ENCODE data around the gene TFDP2. TPM values are rescaled to one million over a fixed set of nuclear protein-coding genes. Genes with fewer than 3 reads are reported as not detected.
"Not testable (repeated sequence)": the region's sequence is repeated elsewhere in the genome, so short reads cannot be mapped to it uniquely, and the experiment has no call there.

TFDP2 gene
- total RNA-seq, 3 donors from 2014 or later = 17.6 to 22.0 (median 20.3) TPM

GRCh38 chr3:142004025-142004424, 145.3 kb downstream of the TFDP2 start:
- DNase-seq (no peak), ATAC-seq (no peak)
- Mint-ChIP-seq H3K27me3 (ENCODE audit: low read depth) (no peaks in the 10 kb centered on the region), H3K4me1 (ENCODE audit: low read depth) (no peaks in the 10 kb centered on the region), H3K9me3 (no peaks in the 10 kb centered on the region), H3K4me3 (no peak overlapping the region), H3K36me3 (ENCODE audit: insufficient read depth) (peaks cover 5% of the 10 kb centered on the region)

GRCh38 chr3:142003291-142003690, 146.1 kb downstream of the TFDP2 start:
- DNase-seq (no peak), ATAC-seq (no peak)
- Mint-ChIP-seq H3K27me3 (ENCODE audit: low read depth) (no peaks in the 10 kb centered on the region), H3K4me3 (no peak overlapping the region), H3K4me1 (ENCODE audit: low read depth) (no peaks in the 10 kb centered on the region), H3K9me3 (no peaks in the 10 kb centered on the region), H3K36me3 (ENCODE audit: insufficient read depth) (peaks cover 5% of the 10 kb centered on the region)

GRCh38 chr3:142000325-142000870, 148.9 kb downstream of the TFDP2 start:
- Mint-ChIP-seq H3K36me3 (ENCODE audit: insufficient read depth) (no peaks in the 10 kb centered on the region), H3K9me3 (no peaks in the 10 kb centered on the region), H3K27me3 (ENCODE audit: low read depth) (no peaks in the 10 kb centered on the region), H3K4me1 (ENCODE audit: low read depth) (no peaks in the 10 kb centered on the region), H3K4me3 (no peak overlapping the region)
- DNase-seq (no peak), ATAC-seq (no peak)

- no peak for DNase-seq
- ATAC-seq = no peak
- H3K9me3 Mint-ChIP-seq = no peaks in the 10 kb centered on the region
- H3K4me1 Mint-ChIP-seq (ENCODE audit: low read depth) = no peaks in the 10 kb centered on the region
- no peak overlapping the region for H3K4me3 Mint-ChIP-seq
- H3K27me3 Mint-ChIP-seq (ENCODE audit: low read depth) = no peaks in the 10 kb centered on the region
- H3K36me3 Mint-ChIP-seq (ENCODE audit: insufficient read depth) = no peaks in the 10 kb centered on the region
These were observed 150.6 kb downstream of the TFDP2 start for GRCh38 chr3:141998669-141999290.

GRCh38 chr3:141996437-141996836, 152.9 kb downstream of the TFDP2 start:
- Mint-ChIP-seq H3K27me3 (ENCODE audit: low read depth) (no peaks in the 10 kb centered on the region), H3K9me3 (no peaks in the 10 kb centered on the region), H3K36me3 (ENCODE audit: insufficient read depth) (peaks cover 7% of the 10 kb centered on the region), H3K4me1 (ENCODE audit: low read depth) (no peaks in the 10 kb centered on the region), H3K4me3 (no peak overlapping the region)
- DNase-seq (no peak), ATAC-seq (no peak)

- Mint-ChIP-seq H3K36me3 (ENCODE audit: insufficient read depth) (peaks cover 7% of the 10 kb centered on the region), H3K4me1 (ENCODE audit: low read depth) (no peaks in the 10 kb centered on the region), H3K27me3 (ENCODE audit: low read depth) (no peaks in the 10 kb centered on the region), H3K9me3 (no peaks in the 10 kb centered on the region), H3K4me3 (no peak overlapping the region)
- DNase-seq = no peak
- no peak for ATAC-seq
These were observed 154.5 kb downstream of the TFDP2 start for GRCh38 chr3:141994856-141995255.

GRCh38 chr3:141992512-141992911, 156.8 kb downstream of the TFDP2 start:
- Mint-ChIP-seq H3K27me3 (ENCODE audit: low read depth) (no peaks in the 10 kb centered on the region), H3K9me3 (no peaks in the 10 kb centered on the region), H3K4me1 (ENCODE audit: low read depth) (no peaks in the 10 kb centered on the region), H3K36me3 (ENCODE audit: insufficient read depth) (peaks cover 11% of the 10 kb centered on the region), H3K4me3 (no peak overlapping the region)
- ATAC-seq (no peak), DNase-seq (no peak)

GRCh38 chr3:141986548-141987107, 162.7 kb downstream of the TFDP2 start:
- no peak for DNase-seq
- H3K27me3 Mint-ChIP-seq (ENCODE audit: low read depth) = no peaks in the 10 kb centered on the region
- H3K4me1 Mint-ChIP-seq (ENCODE audit: low read depth) = no peaks in the 10 kb centered on the region
- no peaks in the 10 kb centered on the region for H3K9me3 Mint-ChIP-seq
- peaks cover 8% of the 10 kb centered on the region for H3K36me3 Mint-ChIP-seq (ENCODE audit: insufficient read depth)
- no peak for ATAC-seq
- no peak overlapping the region for H3K4me3 Mint-ChIP-seq

GRCh38 chr3:141981084-141981483, 168.3 kb downstream of the TFDP2 start:
- H3K27me3 Mint-ChIP-seq (ENCODE audit: low read depth) = no peaks in the 10 kb centered on the region
- no peaks in the 10 kb centered on the region for H3K9me3 Mint-ChIP-seq

GRCh38 chr3:141979050-141979671, 170.2 kb downstream of the TFDP2 start:
- H3K4me1 Mint-ChIP-seq (ENCODE audit: low read depth) = no peaks in the 10 kb centered on the region
- H3K27me3 Mint-ChIP-seq (ENCODE audit: low read depth) = no peaks in the 10 kb centered on the region
- DNase-seq (no peak), ATAC-seq (no peak)
- H3K4me3 Mint-ChIP-seq = no peak overlapping the region
- peaks cover 11% of the 10 kb centered on the region for H3K36me3 Mint-ChIP-seq (ENCODE audit: insufficient read depth)
- H3K9me3 Mint-ChIP-seq = no peaks in the 10 kb centered on the region

More at GRCh38 chr3:141981084-141981483, 168.3 kb downstream of the TFDP2 start:
- Mint-ChIP-seq H3K4me3 (no peak overlapping the region), H3K4me1 (ENCODE audit: low read depth) (no peaks in the 10 kb centered on the region), H3K36me3 (ENCODE audit: insufficient read depth) (peaks cover 11% of the 10 kb centered on the region)
- no peak for DNase-seq
- ATAC-seq = no peak

GRCh38 chr3:141974777-141975176, 174.6 kb downstream of the TFDP2 start:
- DNase-seq; ATAC-seq; H3K4me3 Mint-ChIP-seq; H3K9me3 Mint-ChIP-seq; H3K4me1 Mint-ChIP-seq (ENCODE audit: low read depth); H3K27me3 Mint-ChIP-seq (ENCODE audit: low read depth): not testable (repeated sequence)
- peaks cover 10% of the 10 kb centered on the region for H3K36me3 Mint-ChIP-seq (ENCODE audit: insufficient read depth)

- H3K4me1 Mint-ChIP-seq (ENCODE audit: low read depth) = no peaks in the 10 kb centered on the region
- ATAC-seq = no peak
- no peak overlapping the region for H3K4me3 Mint-ChIP-seq
- DNase-seq = no peak
- no peaks in the 10 kb centered on the region for H3K27me3 Mint-ChIP-seq (ENCODE audit: low read depth)
- H3K9me3 Mint-ChIP-seq = no peaks in the 10 kb centered on the region
- H3K36me3 Mint-ChIP-seq (ENCODE audit: insufficient read depth) = peaks cover 13% of the 10 kb centered on the region
These were observed 176.9 kb downstream of the TFDP2 start for GRCh38 chr3:141972399-141972798.

- H3K4me3 Mint-ChIP-seq = no peak overlapping the region
- no peak for ATAC-seq
- H3K36me3 Mint-ChIP-seq (ENCODE audit: insufficient read depth) = peaks cover 13% of the 10 kb centered on the region
- H3K27me3 Mint-ChIP-seq (ENCODE audit: low read depth) = no peaks in the 10 kb centered on the region
- DNase-seq = no peak
- H3K4me1 Mint-ChIP-seq (ENCODE audit: low read depth) = no peaks in the 10 kb centered on the region
- H3K9me3 Mint-ChIP-seq = no peaks in the 10 kb centered on the region
These were observed 177.8 kb downstream of the TFDP2 start for GRCh38 chr3:141971571-141971970.

GRCh38 chr3:141969711-141970110, 179.6 kb downstream of the TFDP2 start:
- DNase-seq = no peak
- Mint-ChIP-seq H3K36me3 (ENCODE audit: insufficient read depth) (peaks cover 8% of the 10 kb centered on the region), H3K4me3 (no peak overlapping the region), H3K4me1 (ENCODE audit: low read depth) (no peaks in the 10 kb centered on the region), H3K27me3 (ENCODE audit: low read depth) (no peaks in the 10 kb centered on the region), H3K9me3 (no peaks in the 10 kb centered on the region)
- ATAC-seq = no peak

GRCh38 chr3:141965471-141965870, 183.9 kb downstream of the TFDP2 start:
- H3K9me3 Mint-ChIP-seq = no peaks in the 10 kb centered on the region
- H3K4me3 Mint-ChIP-seq = no peak overlapping the region
- DNase-seq = no peak
- H3K27me3 Mint-ChIP-seq (ENCODE audit: low read depth) = no peaks in the 10 kb centered on the region
- H3K4me1 Mint-ChIP-seq (ENCODE audit: low read depth) = no peaks in the 10 kb centered on the region
- no peak for ATAC-seq
- H3K36me3 Mint-ChIP-seq (ENCODE audit: insufficient read depth) = peaks cover 9% of the 10 kb centered on the region

Measured in activated T-cell treated with anti-CD3 and anti-CD28 coated beads, Interleukin-2, amount 50 U/mL, for 4 hours (primary cell).